Calu3 (cell line): Measurements from ENCODE around the gene NKD2. TPM values are rescaled to one million over a fixed set of nuclear protein-coding genes. Genes with fewer than 3 reads are reported as not detected.

ENCODE experiments used
- BruUV-seq: library from RNA; stranded (reverse); fragments of 400-500 nt; replicated peaks from 2 replicates; lab custom pipeline; 2021; lab: Mats Ljungman, UMichigan
- CTCF ChIA-PET: fragments of 300-600 bp; sonication (Branson Sonifier 250); formaldehyde crosslinking; loops from one replicate; lab custom pipeline; 2022; ENCODE audit warnings: antibody characterized with exemption; lab: Charles Lee
- DNase-seq: peaks from one replicate; pipeline ENCODE4 v3.0.0; 2022
- H3K27ac Mint-ChIP-seq: one replicate; pipeline ENCODE4 v1.8.0; 2022; ENCODE audit warnings: mixed read lengths; ENCODE audit not compliant: unreplicated experiment
- H3K27me3 Mint-ChIP-seq: one replicate; pipeline ENCODE4 v1.8.0; 2022; ENCODE audit warnings: mixed read lengths; ENCODE audit not compliant: unreplicated experiment
- H3K36me3 Mint-ChIP-seq: one replicate; pipeline ENCODE4 v1.8.0; 2022; ENCODE audit warnings: mild to moderate bottlenecking, moderate library complexity, mixed read lengths; ENCODE audit not compliant: insufficient read depth, unreplicated experiment
- H3K4me1 Mint-ChIP-seq: one replicate; pipeline ENCODE4 v1.8.0; 2022; ENCODE audit warnings: mild to moderate bottlenecking, low read depth, mixed read lengths; ENCODE audit not compliant: unreplicated experiment
- H3K4me3 Mint-ChIP-seq: one replicate; pipeline ENCODE4 v1.8.0; 2022; ENCODE audit warnings: mild to moderate bottlenecking, low read depth, moderate library complexity, mixed read lengths; ENCODE audit not compliant: unreplicated experiment
- H3K9me3 Mint-ChIP-seq: one replicate; pipeline ENCODE4 v1.8.0; 2022; ENCODE audit warnings: low read depth, mixed read lengths; ENCODE audit not compliant: unreplicated experiment
- CTCF ChIP-seq: fragments of 200-600 bp; IDR thresholded peaks from one replicate; pipeline ENCODE4 v1.8.0; 2022; ENCODE audit warnings: antibody characterized with exemption; ENCODE audit not compliant: unreplicated experiment
- intact Hi-C: fragments of 100-400 bp; cut with micrococcal nuclease; formaldehyde crosslinking; loops from one replicate; pipeline ENCODE4 v1.10.0; 2022; ENCODE audit not compliant: unreplicated experiment
- total RNA-seq: library from RNA; stranded (reverse); gene quantifications from 2 replicates; pipeline ENCODE4 v1.2.3, GENCODE V29; 2022

The NKD2 gene
- total RNA-seq, 1 experiment from 2014 or later: 0.47 TPM

- no peaks in the 10 kb centered on the region for H3K9me3 Mint-ChIP-seq
- peaks cover 12% of the 10 kb centered on the region for H3K4me1 Mint-ChIP-seq
- H3K27me3 Mint-ChIP-seq: peaks cover 92% of the 10 kb centered on the region
- DNase-seq: no peak
- BruUV-seq: no TSS peak
- no peak overlapping the region for H3K27ac Mint-ChIP-seq
- no peak overlapping the region for H3K4me3 Mint-ChIP-seq
- TF ChIP-seq CTCF: no peak
- H3K36me3 Mint-ChIP-seq: no peaks in the 10 kb centered on the region
- CTCF ChIA-PET: no interaction called here
- intact Hi-C loops: no loop called here
These were observed 45.3 kb upstream of the NKD2 start for GRCh38 chr5:963310-963672.

- DNase-seq: no peak
- Mint-ChIP-seq H3K36me3 (no peaks in the 10 kb centered on the region), H3K9me3 (no peaks in the 10 kb centered on the region), H3K4me1 (peaks cover 12% of the 10 kb centered on the region), H3K4me3 (no peak overlapping the region), H3K27ac (no peak overlapping the region), H3K27me3 (peaks cover 97% of the 10 kb centered on the region)
- BruUV-seq: no TSS peak
- TF ChIP-seq CTCF: no peak
- CTCF ChIA-PET: no interaction called here
- intact Hi-C loops: no loop called here
These were observed 44.7 kb upstream of the NKD2 start for GRCh38 chr5:963673-964531.

GRCh38 chr5:964821-965220 lies 43.8 kb upstream of the NKD2 start:
- peaks cover 12% of the 10 kb centered on the region for H3K4me1 Mint-ChIP-seq
- DNase-seq: no peak
- no peaks in the 10 kb centered on the region for H3K36me3 Mint-ChIP-seq
- BruUV-seq: no TSS peak
- peaks cover 97% of the 10 kb centered on the region for H3K27me3 Mint-ChIP-seq
- intact Hi-C loops: no loop called here
- H3K9me3 Mint-ChIP-seq: no peaks in the 10 kb centered on the region
- TF ChIP-seq CTCF: no peak
- H3K27ac Mint-ChIP-seq: no peak overlapping the region
- no peak overlapping the region for H3K4me3 Mint-ChIP-seq
- CTCF ChIA-PET: no interaction called here

- no peak for DNase-seq
- peaks cover 4% of the 10 kb centered on the region for H3K4me1 Mint-ChIP-seq
- H3K27ac Mint-ChIP-seq: no peak overlapping the region
- BruUV-seq: no TSS peak
- H3K9me3 Mint-ChIP-seq: no peaks in the 10 kb centered on the region
- CTCF ChIA-PET: no interaction called here
- intact Hi-C loops: no loop called here
- no peaks in the 10 kb centered on the region for H3K36me3 Mint-ChIP-seq
- TF ChIP-seq CTCF: no peak
- peaks cover 97% of the 10 kb centered on the region for H3K27me3 Mint-ChIP-seq
- H3K4me3 Mint-ChIP-seq: no peak overlapping the region
These were observed 42.8 kb upstream of the NKD2 start for GRCh38 chr5:965604-966344.
